Effector memory CD8-positive, alpha-beta T cell (primary cell): ENCODE data around the gene C5orf15.
A peak's percentile ranks its signal among the peaks of the same experiment; 100 is the strongest.

Source experiments
- ATAC-seq: fragments of 150-1000 bp; cut with Tn5 transposase; replicated peaks from 2 replicates; pipeline ENCODE4 v1.10.0; 2021; ENCODE audit warnings: mild to moderate bottlenecking, moderate library complexity
- DNase-seq, 3 experiments: peaks; one replicate each; pipeline ENCODE4 v3.0.0; 2021
- H3K27ac Mint-ChIP-seq, 2 donors: one replicate each; pipeline ENCODE4 v1.8.0; 2022; ENCODE audit warnings: mild to moderate bottlenecking in 2 of 2, mixed read lengths in 2 of 2, moderate library complexity in 2 of 2
- H3K27me3 Mint-ChIP-seq, 2 donors: one replicate each; pipeline ENCODE4 v1.8.0; 2022; ENCODE audit warnings: mixed read lengths in 2 of 2
- H3K36me3 Mint-ChIP-seq: one replicate; pipeline ENCODE4 v1.8.0; 2022; ENCODE audit warnings: mild to moderate bottlenecking, moderate library complexity, mixed read lengths; ENCODE audit not compliant: insufficient read depth
- H3K4me1 Mint-ChIP-seq, 2 donors: one replicate each; pipeline ENCODE4 v1.8.0; 2022; ENCODE audit warnings: low read depth in 2 of 2, mixed read lengths in 2 of 2
- H3K4me3 Mint-ChIP-seq, 2 donors: one replicate each; pipeline ENCODE4 v1.8.0; 2022; ENCODE audit warnings: mild to moderate bottlenecking in 2 of 2, mixed read lengths in 2 of 2, moderate library complexity in 2 of 2
- H3K9me3 Mint-ChIP-seq, 2 donors: one replicate each; pipeline ENCODE4 v1.8.0; 2022; ENCODE audit warnings: mixed read lengths in 2 of 2

The C5orf15 gene

DNA sequence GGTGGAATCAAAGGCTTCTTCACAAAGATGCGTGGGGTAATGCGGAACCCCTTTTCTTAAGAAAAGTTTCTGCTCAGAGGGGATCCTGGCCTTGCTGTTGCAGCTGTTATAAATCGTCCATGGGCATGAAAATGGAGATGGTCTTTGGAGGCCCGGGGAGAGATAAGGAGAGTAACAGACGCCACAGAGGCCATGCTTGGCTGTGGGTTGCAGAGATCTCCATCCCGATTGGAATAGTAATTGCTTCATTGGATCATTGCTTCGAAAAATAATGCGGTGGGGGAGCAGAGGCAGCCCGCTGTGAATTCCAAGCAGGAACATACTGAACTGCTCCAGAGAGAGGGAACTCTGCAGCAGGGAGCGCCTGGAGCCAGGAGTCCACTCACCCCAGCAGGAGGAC, 55.5 kb downstream of the C5orf15 start:
- Mint-ChIP-seq H3K36me3 (no peaks in the 10 kb centered on the region), H3K4me1 (no peaks in the 10 kb centered on the region), H3K27ac (no peak overlapping the region), H3K27me3 (no peaks in the 10 kb centered on the region), H3K9me3 (no peaks in the 10 kb centered on the region), H3K4me3 (no peak overlapping the region)
- no peak for DNase-seq
- ATAC-seq: no peak

DNA sequence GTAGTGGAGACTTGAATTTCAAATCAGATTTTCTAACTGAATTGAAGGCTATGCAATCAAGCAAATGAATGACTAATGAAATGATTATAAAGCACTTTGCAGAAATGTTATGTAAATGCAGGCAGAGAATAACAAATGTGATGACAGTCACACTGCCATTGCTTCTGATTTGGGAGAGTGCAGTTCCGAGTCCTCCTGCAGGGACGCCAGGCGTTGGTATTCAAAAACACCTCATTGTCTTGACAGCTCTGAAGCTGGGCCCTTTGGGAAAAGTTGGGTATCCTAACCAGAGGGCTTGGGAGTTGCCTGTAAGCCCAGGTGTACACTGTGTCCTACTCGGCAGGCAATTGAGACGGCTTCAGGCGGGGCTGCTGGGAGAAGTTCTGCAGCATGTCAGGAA, 57.9 kb downstream of the C5orf15 start:
- no peak for DNase-seq
- Mint-ChIP-seq H3K9me3 (no peaks in the 10 kb centered on the region), H3K4me3 (no peak overlapping the region), H3K27ac (no peak overlapping the region), H3K4me1 (no peaks in the 10 kb centered on the region), H3K36me3 (no peaks in the 10 kb centered on the region), H3K27me3 (no peaks in the 10 kb centered on the region)
- no peak for ATAC-seq

DNA sequence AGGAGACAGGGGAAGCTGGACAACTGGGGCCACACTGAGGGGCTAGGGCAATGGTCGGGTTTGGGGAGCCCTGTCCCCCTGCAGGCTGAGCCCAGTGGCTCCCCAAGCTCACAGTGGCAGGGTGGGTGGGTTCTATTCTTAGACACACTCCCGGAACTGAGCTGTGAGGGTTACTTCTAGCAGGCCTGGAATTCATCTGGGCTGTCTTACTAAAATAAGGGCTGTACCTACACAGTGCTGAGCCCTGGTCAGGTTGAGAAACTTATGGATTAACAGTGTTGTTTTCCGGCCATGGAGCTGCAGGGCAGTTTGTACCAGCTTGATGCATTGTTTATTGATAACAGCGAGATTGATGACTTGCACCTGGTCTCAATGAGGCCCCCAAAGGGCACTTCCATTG, 58.8 kb downstream of the C5orf15 start:
- H3K9me3 Mint-ChIP-seq: no peaks in the 10 kb centered on the region
- H3K36me3 Mint-ChIP-seq: no peaks in the 10 kb centered on the region
- H3K27ac Mint-ChIP-seq: no peak overlapping the region
- no peak overlapping the region for H3K4me3 Mint-ChIP-seq
- H3K27me3 Mint-ChIP-seq: no peaks in the 10 kb centered on the region
- ATAC-seq (no peak), DNase-seq (no peak)
- no peaks in the 10 kb centered on the region for H3K4me1 Mint-ChIP-seq

DNA sequence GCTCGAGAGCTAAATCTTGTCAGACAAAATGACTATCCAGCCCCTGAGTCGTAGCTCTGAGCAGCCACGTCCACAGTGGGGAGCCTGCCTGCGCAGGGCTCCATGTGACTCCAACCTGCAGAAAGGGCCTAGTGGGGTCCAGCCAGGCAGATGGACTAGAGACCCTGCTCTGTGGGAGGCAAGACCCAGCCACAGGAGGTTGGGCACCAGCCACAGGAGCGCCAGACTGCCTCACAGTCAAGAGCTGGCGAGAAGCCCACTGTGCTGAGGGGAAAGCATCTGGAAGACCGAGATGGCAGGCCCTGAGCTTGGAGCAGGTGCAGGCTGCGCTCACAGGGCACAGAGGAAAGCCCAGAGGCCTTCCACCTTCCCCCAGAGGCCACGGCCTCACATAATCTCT, 61.4 kb downstream of the C5orf15 start:
- Mint-ChIP-seq H3K27ac (no peak overlapping the region), H3K4me3 (no peak overlapping the region), H3K9me3 (no peaks in the 10 kb centered on the region), H3K27me3 (no peaks in the 10 kb centered on the region), H3K36me3 (no peaks in the 10 kb centered on the region), H3K4me1 (no peaks in the 10 kb centered on the region)
- ATAC-seq (no peak), DNase-seq (no peak)

DNA sequence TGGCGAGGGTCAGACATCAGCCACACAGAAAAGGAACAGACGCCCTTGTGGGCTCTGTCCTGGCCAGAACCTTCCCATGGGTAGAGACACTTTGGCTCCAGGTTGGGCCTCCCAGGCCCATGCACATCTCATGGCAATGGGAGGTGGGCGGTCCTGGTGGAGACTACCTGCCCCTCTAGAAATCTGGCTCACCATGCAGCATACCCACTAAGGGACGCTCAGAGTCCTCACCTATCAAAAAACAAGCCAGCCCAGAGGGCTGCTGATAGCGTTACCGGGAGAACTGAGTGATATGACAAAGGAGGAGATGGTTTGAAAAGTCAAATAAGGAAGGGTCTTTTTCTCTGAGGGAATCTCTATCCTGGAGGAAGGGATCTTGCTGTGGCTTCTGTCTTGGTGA, 62.1 kb downstream of the C5orf15 start:
- no peak for DNase-seq
- Mint-ChIP-seq H3K36me3 (no peaks in the 10 kb centered on the region), H3K4me1 (no peaks in the 10 kb centered on the region), H3K27ac (peak overlapping the region in 1 of 2 donors; percentile 19), H3K27me3 (no peaks in the 10 kb centered on the region), H3K9me3 (no peaks in the 10 kb centered on the region), H3K4me3 (no peak overlapping the region)
- ATAC-seq: no peak
